Body of pancreas (tissue), 4 donors: ENCODE results near the gene TXNDC5.

Experiments used
- CTCF ChIP-seq, 7 experiments: fragments of 450-650 bp in 4 of 7; fragments of 200-600 bp in 3 of 7; sonication (generic) in 3 of 7; IDR thresholded peaks; one replicate each; pipeline ENCODE4 v1.5.1; 2016 to 2019; ENCODE audit warnings: antibody characterized with exemption in 7 of 7
- POLR2A ChIP-seq, 3 donors: fragments of 450-650 bp; IDR thresholded peaks; one replicate each; pipeline ENCODE4 v1.6.1; 2016; ENCODE audit warnings: antibody characterized with exemption in 3 of 3, mild to moderate bottlenecking in 2 of 3

GRCh38 chr6:7954477-7955200 lies 44.1 kb upstream of the TXNDC5 start:
- TF ChIP-seq CTCF (IDR thresholded peaks at IDR 0.05) (no peak), POLR2A (IDR thresholded peaks at IDR 0.05) (no peak)
